Neutrophil (primary cell): ENCODE measurements around the gene SH3GL3.

Experiments used
- H3K27ac ChIP-seq: fragments of 200-600 bp; sonication (generic); 2 replicates; pipeline ENCODE4 v1.5.1; 2016; ENCODE audit warnings: mild to moderate bottlenecking, moderate library complexity
- H3K27me3 ChIP-seq: fragments of 200-600 bp; sonication (generic); 2 replicates; pipeline ENCODE4 v1.6.0; 2016; ENCODE audit warnings: mild to moderate bottlenecking
- H3K36me3 ChIP-seq: fragments of 200-600 bp; sonication (generic); 2 replicates; pipeline ENCODE4 v1.5.1; 2017
- H3K4me1 ChIP-seq, 2 experiments: fragments of 200-600 bp in 1 of 2; sonication (generic) in 1 of 2; 1 replicate in 1 of 2; 2 replicates in 1 of 2; pipeline versions ENCODE4 v1.5.1 to v1.6.1; 2013 to 2016; ENCODE audit warnings: low read depth in 1 of 2, low read length in 1 of 2, mild to moderate bottlenecking in 1 of 2, moderate library complexity in 1 of 2; ENCODE audit not compliant: control insufficient read depth in 1 of 2, insufficient read depth in 1 of 2
- H3K4me3 ChIP-seq, 2 experiments: fragments of 200-600 bp in 1 of 2; sonication (generic) in 1 of 2; 1 replicate in 1 of 2; 2 replicates in 1 of 2; pipeline ENCODE4 v1.5.1; 2013 to 2016; ENCODE audit warnings: low read depth in 1 of 2, low read length in 1 of 2, mild to moderate bottlenecking in 1 of 2, moderate library complexity in 1 of 2
- H3K9me3 ChIP-seq: fragments of 200-600 bp; sonication (generic); 2 replicates; pipeline ENCODE4 v1.5.1; 2016
- TF ChIP-seq, protein P1 (sequence below): fragments of 200-600 bp; sonication (generic); IDR thresholded peaks from 2 replicates; pipeline ENCODE4 v1.5.1; 2016; ENCODE audit warnings: antibody characterized with exemption

SH3GL3 gene

DNA sequence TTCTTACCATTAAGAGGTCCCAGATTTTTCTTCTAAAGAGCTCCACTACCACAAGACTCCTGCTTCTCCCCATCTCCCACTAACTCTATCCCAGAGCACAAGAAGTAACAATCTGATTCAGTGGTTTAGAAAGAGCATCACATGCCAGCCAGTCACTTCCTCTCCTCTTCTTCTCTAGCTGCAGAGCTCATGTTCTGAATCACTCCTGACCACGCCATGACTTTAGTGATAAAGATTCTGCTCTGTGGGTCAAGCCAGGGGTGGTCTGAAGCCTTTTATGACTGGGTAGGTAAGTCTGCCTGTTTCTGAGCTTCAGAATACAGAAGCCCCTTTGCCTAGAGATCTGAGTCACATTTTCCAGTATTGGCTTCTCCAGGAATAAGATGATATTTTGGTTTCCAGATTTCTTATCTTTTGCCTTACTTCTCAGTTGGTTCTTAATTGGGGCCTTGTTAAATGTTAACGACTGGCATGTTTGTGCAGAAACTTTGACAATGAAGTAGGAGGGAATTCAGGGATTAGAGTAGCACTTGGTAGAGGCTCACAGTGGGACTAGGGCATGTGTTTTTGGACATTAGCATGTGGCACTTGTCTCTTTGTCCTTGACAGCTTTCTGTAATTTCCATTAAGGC is 179.1 kb downstream of the SH3GL3 start:
- Histone ChIP-seq H3K4me3 (no peak overlapping the region), H3K4me1 (no peaks in the 10 kb centered on the region), H3K27ac (no peak overlapping the region), H3K36me3 (no peaks in the 10 kb centered on the region), H3K9me3 (no peaks in the 10 kb centered on the region), H3K27me3 (no peaks in the 10 kb centered on the region)
- TF ChIP-seq, protein P1, sequence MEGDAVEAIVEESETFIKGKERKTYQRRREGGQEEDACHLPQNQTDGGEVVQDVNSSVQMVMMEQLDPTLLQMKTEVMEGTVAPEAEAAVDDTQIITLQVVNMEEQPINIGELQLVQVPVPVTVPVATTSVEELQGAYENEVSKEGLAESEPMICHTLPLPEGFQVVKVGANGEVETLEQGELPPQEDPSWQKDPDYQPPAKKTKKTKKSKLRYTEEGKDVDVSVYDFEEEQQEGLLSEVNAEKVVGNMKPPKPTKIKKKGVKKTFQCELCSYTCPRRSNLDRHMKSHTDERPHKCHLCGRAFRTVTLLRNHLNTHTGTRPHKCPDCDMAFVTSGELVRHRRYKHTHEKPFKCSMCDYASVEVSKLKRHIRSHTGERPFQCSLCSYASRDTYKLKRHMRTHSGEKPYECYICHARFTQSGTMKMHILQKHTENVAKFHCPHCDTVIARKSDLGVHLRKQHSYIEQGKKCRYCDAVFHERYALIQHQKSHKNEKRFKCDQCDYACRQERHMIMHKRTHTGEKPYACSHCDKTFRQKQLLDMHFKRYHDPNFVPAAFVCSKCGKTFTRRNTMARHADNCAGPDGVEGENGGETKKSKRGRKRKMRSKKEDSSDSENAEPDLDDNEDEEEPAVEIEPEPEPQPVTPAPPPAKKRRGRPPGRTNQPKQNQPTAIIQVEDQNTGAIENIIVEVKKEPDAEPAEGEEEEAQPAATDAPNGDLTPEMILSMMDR: no peak

DNA sequence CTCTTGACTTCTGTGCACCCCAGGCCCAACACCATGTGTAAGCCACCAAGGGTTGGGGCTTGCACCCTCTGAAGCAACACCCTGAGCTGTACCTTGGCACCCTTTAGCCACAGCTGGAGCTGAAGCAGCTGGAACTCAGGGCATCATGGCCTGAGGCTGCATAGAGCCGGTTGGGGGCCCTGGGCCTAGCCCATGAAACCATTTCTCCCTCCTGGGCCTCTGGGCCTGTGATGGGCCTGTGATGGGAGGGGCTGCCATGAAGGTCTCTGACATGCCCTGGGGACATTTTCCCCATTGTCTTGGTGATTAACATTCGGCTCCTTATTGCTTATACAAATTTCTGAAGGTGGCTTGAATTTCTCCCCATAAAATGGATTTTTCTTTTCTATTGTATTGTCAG is 184.4 kb downstream of the SH3GL3 start:
- H3K27ac ChIP-seq: no peak overlapping the region

DNA sequence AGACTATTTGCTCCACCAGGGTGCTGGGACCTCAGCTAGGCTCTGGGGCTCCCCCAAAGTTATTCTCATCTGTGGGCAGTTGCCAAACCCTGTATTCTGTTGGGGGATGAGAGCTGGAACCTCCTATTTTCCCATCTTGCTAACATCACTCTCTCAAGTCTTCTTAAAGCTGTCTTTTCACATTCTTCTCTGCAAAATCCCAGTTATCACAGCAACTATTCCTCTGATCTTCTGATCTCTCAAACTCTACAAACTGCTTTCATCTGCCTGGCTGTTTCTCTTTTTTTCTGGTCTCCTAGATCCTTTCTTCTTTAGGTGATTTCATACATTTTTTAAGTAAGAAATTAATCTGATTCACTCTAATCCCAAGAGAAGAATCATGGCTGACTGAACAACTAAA is 196.1 kb downstream of the SH3GL3 start:
- Histone ChIP-seq H3K4me1 (no peaks in the 10 kb centered on the region), H3K36me3 (no peaks in the 10 kb centered on the region), H3K4me3 (no peak overlapping the region), H3K27me3 (no peaks in the 10 kb centered on the region), H3K27ac (no peak overlapping the region), H3K9me3 (no peaks in the 10 kb centered on the region)
- TF ChIP-seq, protein P1: no peak

More for the DNA sequence above, 184.4 kb downstream of the SH3GL3 start:
- no peak overlapping the region for H3K4me3 ChIP-seq
- TF ChIP-seq, protein P1: no peak
- no peaks in the 10 kb centered on the region for H3K4me1 ChIP-seq
- no peaks in the 10 kb centered on the region for H3K9me3 ChIP-seq
- H3K27me3 ChIP-seq: no peaks in the 10 kb centered on the region
- no peaks in the 10 kb centered on the region for H3K36me3 ChIP-seq

DNA sequence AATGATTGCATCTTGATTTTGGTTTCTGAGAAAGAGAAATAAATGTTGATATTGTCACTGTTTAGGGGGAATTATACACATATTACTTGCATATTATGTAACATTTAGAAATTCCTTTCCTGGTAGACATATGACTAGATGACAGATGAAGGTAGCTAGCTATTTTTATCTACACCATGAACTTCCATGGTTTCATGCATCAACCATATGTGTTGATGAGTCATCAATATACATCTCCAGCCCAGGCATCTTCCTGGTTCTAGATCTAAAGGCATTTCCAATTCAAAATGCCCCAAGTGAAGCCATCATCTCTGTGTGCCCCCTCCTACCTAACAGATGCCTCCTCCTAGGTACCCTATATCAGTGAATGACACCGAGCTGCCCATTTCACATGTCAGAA is 197.3 kb downstream of the SH3GL3 start:
- no peaks in the 10 kb centered on the region for H3K36me3 ChIP-seq
- TF ChIP-seq, protein P1: no peak
- no peak overlapping the region for H3K4me3 ChIP-seq
- H3K4me1 ChIP-seq: no peaks in the 10 kb centered on the region
- H3K9me3 ChIP-seq: no peaks in the 10 kb centered on the region
- no peak overlapping the region for H3K27ac ChIP-seq
- no peaks in the 10 kb centered on the region for H3K27me3 ChIP-seq

DNA sequence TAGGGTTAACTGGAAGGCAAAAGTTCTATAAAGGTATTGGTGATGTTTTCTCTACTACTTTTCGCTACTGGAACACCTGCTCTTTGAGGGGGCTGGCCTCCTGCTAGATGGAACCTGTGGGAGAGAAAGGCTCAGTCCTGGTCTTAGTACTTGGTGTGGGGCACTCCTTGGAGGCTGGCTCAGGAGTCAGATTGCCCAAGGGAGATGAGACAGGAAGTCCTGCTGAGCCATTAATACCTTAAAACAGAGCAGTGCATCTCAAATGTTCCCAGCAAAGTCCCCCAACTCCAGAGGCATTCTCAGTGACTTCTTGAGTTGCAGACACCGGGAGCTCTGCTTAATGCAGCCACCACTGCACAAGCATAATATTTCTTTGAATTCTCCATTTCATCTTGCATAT is 203.7 kb downstream of the SH3GL3 start:
- no peaks in the 10 kb centered on the region for H3K9me3 ChIP-seq
- H3K36me3 ChIP-seq: no peaks in the 10 kb centered on the region
- no peak overlapping the region for H3K27ac ChIP-seq
- TF ChIP-seq, protein P1: no peak
- H3K4me3 ChIP-seq: no peak overlapping the region
- peaks cover 57% of the 10 kb centered on the region for H3K27me3 ChIP-seq
- H3K4me1 ChIP-seq: no peaks in the 10 kb centered on the region

DNA sequence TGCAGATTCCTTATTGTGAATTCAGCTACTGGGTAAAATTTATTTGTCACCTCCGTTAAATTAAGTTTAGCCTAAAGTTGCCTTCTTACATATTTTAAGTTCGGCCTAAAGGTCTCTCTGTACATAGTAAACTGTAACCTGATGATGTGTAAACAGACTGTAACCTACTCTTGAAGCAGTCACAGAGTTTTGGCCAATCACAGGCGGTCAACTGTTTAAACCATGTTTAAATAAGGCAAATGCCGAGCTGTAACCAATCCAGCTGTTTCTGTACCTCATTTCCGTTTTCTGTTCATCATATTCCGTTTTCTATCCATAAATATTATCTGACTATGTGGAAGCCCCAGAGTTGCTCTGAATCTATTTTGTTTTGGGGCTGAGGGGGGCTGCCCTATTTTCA is 204.4 kb downstream of the SH3GL3 start:
- Histone ChIP-seq H3K4me3 (no peak overlapping the region), H3K9me3 (no peaks in the 10 kb centered on the region), H3K36me3 (no peaks in the 10 kb centered on the region), H3K27me3 (peaks cover 64% of the 10 kb centered on the region), H3K27ac (no peak overlapping the region), H3K4me1 (no peaks in the 10 kb centered on the region)
- TF ChIP-seq, protein P1: no peak
